Glutamatergic neuron (in vitro differentiated cells): Measurements from ENCODE around the gene ST13. TPM values are rescaled to one million over a fixed set of nuclear protein-coding genes. Genes with fewer than 3 reads are reported as not detected.
A peak's percentile ranks its signal among the peaks of the same experiment; 100 is the strongest.

ENCODE experiments used
- DNase-seq: peaks from one replicate; pipeline ENCODE4 v3.0.0; 2022
- H3K27ac Mint-ChIP-seq: one replicate; pipeline ENCODE4 v1.8.0; 2020; ENCODE audit warnings: mild to moderate bottlenecking, mixed read lengths, inconsistent platforms; ENCODE audit not compliant: unreplicated experiment
- H3K27me3 Mint-ChIP-seq: one replicate; pipeline ENCODE4 v1.8.0; 2020; ENCODE audit warnings: mild to moderate bottlenecking, moderate library complexity, mixed read lengths, inconsistent platforms; ENCODE audit not compliant: unreplicated experiment
- H3K36me3 Mint-ChIP-seq: one replicate; pipeline ENCODE4 v1.8.0; 2020; ENCODE audit warnings: mild to moderate bottlenecking, mixed read lengths, inconsistent platforms; ENCODE audit not compliant: unreplicated experiment
- H3K4me1 Mint-ChIP-seq: one replicate; pipeline ENCODE4 v1.8.0; 2020; ENCODE audit warnings: mild to moderate bottlenecking, low read depth, mixed read lengths, inconsistent platforms; ENCODE audit not compliant: unreplicated experiment
- H3K4me3 Mint-ChIP-seq: one replicate; pipeline ENCODE4 v1.8.0; 2020; ENCODE audit warnings: mild to moderate bottlenecking, mixed read lengths, inconsistent platforms; ENCODE audit not compliant: unreplicated experiment
- H3K9me3 Mint-ChIP-seq: one replicate; pipeline ENCODE4 v1.8.0; 2020; ENCODE audit warnings: mild to moderate bottlenecking, moderate library complexity, mixed read lengths, inconsistent platforms; ENCODE audit not compliant: unreplicated experiment
- long read RNA-seq: library from polyadenylated mRNA; unstranded; transcript quantifications from one replicate; pipeline ENCODE4 v2.0.0, GENCODE V29; 2020; ENCODE audit not compliant: unreplicated experiment
- total RNA-seq: library from RNA; stranded (reverse); fragmentation: NEBNext Ultra II Directional; extraction: Animal tissue kit (Norgen Biotek cat#: 25700); gene quantifications from one replicate; pipeline ENCODE4 v1.2.1, GENCODE V29; 2021; ENCODE audit not compliant: unreplicated experiment
- TF ChIP-seq, protein P1 (sequence below): fragments of 200-600 bp; sonication (generic); IDR thresholded peaks from one replicate; pipeline ENCODE4 v1.5.0; 2021; ENCODE audit not compliant: partially characterized antibody, unreplicated experiment

Gene ST13
- total RNA-seq: 196 TPM
- long read RNA-seq, transcript ST13-201 (12 exons, 3,595 nt): major isoform, 209 of 231 reads
- long read RNA-seq, partial matches to known transcripts: 9 of 231 reads
- long read RNA-seq, other reads (novel, unspliced or antisense): 13 of 231 reads

DNA sequence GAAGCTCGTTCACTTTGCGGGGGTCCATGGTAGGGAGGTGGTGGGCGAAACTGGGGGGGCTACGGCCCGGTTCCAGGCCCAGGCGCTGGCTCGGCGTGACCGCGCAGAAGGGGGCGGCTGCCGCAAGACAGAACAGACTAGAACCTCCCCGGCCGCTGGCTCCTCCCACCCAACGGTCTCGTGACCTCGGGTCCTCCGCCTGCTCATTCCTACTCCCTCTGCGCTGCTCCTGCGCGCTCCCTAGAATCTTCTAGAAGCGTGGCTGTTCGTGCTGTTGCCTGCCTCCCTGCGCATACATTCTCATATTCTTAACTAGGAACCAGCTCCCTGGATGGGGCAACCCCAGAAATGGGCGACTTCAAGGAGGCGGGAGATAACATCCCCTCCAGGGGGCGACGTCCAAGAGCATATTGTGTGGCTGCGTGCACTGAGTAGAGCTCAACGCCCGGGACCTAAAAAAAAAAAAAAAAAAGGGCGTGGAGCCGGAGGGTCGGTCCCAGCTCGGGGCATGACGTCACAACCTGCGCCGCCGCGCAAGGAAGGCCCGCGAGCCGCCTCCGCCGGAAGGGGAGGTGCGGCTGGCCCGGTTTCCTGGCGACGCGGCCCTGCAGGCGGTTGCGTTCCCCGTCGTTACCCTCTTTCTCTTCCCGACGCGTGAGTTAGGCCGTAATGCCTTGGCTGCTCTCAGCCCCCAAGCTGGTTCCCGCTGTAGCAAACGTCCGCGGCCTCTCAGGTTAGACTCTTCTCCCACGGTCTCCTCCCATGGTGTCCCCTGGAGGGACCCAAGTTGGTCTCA lies at the start of gene ST13, which contains the start of gene XPNPEP3:
TSS of gene ST13 (minus strand) at position 127 of the 796 bp plus-strand sequence. CDS start at position 28, 99 bp downstream.
TSS of gene XPNPEP3 (plus strand) at position 636 of the 796 bp plus-strand sequence. CDS start at position 670, 34 bp downstream.
- H3K4me3 Mint-ChIP-seq: peak within 1 kb of the TSS; percentile 98

DNA sequence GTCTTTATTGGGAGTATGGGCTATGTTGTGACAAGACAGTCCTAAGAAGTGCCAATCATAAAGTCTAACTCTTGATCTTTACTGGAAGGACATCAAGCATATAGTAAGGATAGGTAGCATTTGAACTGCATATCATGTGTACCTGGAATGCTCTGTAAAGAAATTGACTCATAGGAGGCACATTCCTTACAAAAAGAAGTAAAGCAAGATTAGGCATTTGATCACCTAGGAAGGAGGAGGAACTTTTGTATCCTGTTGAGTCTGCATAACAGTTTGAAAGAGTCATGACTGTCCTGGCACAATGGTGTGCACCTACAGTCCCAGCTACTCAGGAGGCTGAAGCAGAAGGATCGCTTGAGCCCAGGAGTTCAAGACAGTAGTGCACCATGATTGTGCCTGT lies 47.7 kb upstream of the ST13 start:
- no peak overlapping the region for H3K27ac Mint-ChIP-seq
- TF ChIP-seq, protein P1, sequence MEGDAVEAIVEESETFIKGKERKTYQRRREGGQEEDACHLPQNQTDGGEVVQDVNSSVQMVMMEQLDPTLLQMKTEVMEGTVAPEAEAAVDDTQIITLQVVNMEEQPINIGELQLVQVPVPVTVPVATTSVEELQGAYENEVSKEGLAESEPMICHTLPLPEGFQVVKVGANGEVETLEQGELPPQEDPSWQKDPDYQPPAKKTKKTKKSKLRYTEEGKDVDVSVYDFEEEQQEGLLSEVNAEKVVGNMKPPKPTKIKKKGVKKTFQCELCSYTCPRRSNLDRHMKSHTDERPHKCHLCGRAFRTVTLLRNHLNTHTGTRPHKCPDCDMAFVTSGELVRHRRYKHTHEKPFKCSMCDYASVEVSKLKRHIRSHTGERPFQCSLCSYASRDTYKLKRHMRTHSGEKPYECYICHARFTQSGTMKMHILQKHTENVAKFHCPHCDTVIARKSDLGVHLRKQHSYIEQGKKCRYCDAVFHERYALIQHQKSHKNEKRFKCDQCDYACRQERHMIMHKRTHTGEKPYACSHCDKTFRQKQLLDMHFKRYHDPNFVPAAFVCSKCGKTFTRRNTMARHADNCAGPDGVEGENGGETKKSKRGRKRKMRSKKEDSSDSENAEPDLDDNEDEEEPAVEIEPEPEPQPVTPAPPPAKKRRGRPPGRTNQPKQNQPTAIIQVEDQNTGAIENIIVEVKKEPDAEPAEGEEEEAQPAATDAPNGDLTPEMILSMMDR: no peak
- no peak for DNase-seq

More for the DNA sequence above, at the start of gene ST13, which contains the start of gene XPNPEP3:
- Mint-ChIP-seq H3K27ac (peak within 1 kb of the TSS; percentile 100), H3K27me3 (peaks cover 12% of the 10 kb centered on the region), H3K36me3 (no peaks in the 10 kb centered on the region), H3K4me1 (peaks cover 17% of the 10 kb centered on the region), H3K9me3 (peaks cover 10% of the 10 kb centered on the region)
- TF ChIP-seq, protein P1: peak; percentile 8
- peak; percentile 98 for DNase-seq

DNA sequence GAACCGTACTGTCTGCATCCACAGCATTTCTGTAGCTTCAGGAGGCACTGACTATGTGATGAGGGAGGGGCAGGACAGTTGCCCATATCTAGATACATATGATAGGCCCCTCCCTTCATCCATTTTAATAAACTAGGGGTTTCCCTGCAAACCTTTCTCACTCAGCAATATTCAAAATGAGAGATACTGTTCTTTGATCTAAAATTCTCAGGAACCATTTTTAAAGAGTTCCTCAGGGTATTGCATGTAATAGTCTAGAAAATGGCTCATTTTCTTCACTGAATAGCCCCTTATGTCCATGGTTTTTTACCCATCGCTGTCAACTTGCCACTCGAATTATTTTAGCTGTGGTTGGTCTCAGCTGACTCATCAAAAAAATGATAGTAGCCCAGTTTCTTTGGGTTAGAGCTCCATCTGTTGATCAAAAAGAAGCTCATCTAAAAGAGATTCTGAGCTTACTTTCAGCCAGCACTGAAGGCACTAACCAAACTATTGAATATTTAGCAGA lies 42.5 kb upstream of the ST13 start:
- H3K27me3 Mint-ChIP-seq: no peaks in the 10 kb centered on the region
- TF ChIP-seq, protein P1: no peak
- H3K36me3 Mint-ChIP-seq: no peaks in the 10 kb centered on the region
- no peak overlapping the region for H3K27ac Mint-ChIP-seq
- no peaks in the 10 kb centered on the region for H3K9me3 Mint-ChIP-seq
- peaks cover 2% of the 10 kb centered on the region for H3K4me1 Mint-ChIP-seq
- no peak for DNase-seq
- no peak overlapping the region for H3K4me3 Mint-ChIP-seq

More for the DNA sequence above, 47.7 kb upstream of the ST13 start:
- Mint-ChIP-seq H3K9me3 (no peaks in the 10 kb centered on the region), H3K27me3 (no peaks in the 10 kb centered on the region), H3K4me1 (peaks cover 2% of the 10 kb centered on the region), H3K4me3 (no peak overlapping the region), H3K36me3 (no peaks in the 10 kb centered on the region)

GRCh38 chr22:40894417-40894816 lies 38.0 kb upstream of the ST13 start:
- TF ChIP-seq, protein P1: no peak
- Mint-ChIP-seq H3K9me3 (no peaks in the 10 kb centered on the region), H3K4me1 (no peaks in the 10 kb centered on the region), H3K27me3 (no peaks in the 10 kb centered on the region), H3K36me3 (no peaks in the 10 kb centered on the region), H3K27ac (no peak overlapping the region), H3K4me3 (no peak overlapping the region)
- no peak for DNase-seq

DNA sequence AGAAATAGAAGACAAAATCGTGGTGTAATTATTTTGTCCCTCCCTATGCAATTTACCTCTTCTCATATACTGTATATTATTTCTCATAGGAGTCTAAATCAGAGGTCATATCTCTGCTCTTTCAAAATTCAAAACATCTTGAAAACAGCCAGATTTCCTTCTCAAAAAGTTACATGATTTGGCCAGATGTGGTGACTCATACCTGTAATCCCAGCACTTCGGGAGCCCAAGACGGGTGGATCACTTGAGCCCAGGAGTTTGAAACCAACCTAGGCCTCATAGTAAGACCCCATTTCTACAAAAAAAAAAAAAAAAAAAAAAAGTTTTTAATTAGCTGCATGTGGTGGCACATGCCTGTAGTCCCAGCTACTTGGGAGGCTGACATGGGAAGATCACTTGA lies 34.4 kb upstream of the ST13 start:
- Mint-ChIP-seq H3K27me3 (no peaks in the 10 kb centered on the region), H3K27ac (no peak overlapping the region)

More for the DNA sequence above, 34.4 kb upstream of the ST13 start:
- TF ChIP-seq, protein P1: no peak
- Mint-ChIP-seq H3K4me3 (no peak overlapping the region), H3K36me3 (no peaks in the 10 kb centered on the region), H3K4me1 (no peaks in the 10 kb centered on the region), H3K9me3 (no peaks in the 10 kb centered on the region)
- DNase-seq: no peak
